ENCODE data around the gene CHN1. TPM values are rescaled to one million over a fixed set of nuclear protein-coding genes. Genes with fewer than 3 reads are reported as not detected.
A peak's percentile ranks its signal among the peaks of the same experiment; 100 is the strongest.

Gene CHN1
- total RNA-seq, 1 donor = 2.3 TPM

DNA sequence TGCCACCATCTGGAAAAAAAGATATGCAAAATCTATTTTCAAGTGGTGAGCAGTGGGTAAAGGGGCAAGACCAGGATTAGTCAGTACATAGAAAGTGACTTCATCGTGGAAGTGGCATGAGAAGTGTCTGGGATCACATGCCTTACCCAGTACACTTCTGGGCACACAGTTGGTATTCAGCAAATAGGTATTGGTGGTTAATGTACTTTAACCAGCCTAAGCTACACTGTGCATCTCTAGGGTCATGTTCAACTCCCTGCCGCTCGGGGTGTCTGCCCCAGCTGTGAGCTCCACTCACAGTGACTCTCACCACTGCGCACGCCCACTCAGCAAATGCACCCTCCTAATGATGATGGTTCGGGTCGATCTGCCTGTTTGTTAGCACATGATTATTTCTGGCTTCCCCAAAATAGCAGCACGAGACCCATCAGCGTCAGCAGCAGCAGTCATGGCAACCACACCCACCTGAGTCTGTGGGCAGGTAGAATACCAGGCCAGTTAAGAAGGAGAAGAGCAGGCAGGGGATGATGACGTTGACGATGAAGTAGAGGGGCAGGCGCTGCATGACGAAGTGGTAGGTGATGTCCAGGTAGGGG, 252.0 kb downstream of the CHN1 start:
- H3K4me3 ChIP-seq (ENCODE audit: low read depth, low read length) = no peak overlapping the region
- TF ChIP-seq, protein P1, sequence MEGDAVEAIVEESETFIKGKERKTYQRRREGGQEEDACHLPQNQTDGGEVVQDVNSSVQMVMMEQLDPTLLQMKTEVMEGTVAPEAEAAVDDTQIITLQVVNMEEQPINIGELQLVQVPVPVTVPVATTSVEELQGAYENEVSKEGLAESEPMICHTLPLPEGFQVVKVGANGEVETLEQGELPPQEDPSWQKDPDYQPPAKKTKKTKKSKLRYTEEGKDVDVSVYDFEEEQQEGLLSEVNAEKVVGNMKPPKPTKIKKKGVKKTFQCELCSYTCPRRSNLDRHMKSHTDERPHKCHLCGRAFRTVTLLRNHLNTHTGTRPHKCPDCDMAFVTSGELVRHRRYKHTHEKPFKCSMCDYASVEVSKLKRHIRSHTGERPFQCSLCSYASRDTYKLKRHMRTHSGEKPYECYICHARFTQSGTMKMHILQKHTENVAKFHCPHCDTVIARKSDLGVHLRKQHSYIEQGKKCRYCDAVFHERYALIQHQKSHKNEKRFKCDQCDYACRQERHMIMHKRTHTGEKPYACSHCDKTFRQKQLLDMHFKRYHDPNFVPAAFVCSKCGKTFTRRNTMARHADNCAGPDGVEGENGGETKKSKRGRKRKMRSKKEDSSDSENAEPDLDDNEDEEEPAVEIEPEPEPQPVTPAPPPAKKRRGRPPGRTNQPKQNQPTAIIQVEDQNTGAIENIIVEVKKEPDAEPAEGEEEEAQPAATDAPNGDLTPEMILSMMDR (IDR thresholded peaks at IDR 0.05; ENCODE audit: insufficient read depth, low read length) = no peak
- DNase-seq (ENCODE audit: low read depth) = no peak

DNA sequence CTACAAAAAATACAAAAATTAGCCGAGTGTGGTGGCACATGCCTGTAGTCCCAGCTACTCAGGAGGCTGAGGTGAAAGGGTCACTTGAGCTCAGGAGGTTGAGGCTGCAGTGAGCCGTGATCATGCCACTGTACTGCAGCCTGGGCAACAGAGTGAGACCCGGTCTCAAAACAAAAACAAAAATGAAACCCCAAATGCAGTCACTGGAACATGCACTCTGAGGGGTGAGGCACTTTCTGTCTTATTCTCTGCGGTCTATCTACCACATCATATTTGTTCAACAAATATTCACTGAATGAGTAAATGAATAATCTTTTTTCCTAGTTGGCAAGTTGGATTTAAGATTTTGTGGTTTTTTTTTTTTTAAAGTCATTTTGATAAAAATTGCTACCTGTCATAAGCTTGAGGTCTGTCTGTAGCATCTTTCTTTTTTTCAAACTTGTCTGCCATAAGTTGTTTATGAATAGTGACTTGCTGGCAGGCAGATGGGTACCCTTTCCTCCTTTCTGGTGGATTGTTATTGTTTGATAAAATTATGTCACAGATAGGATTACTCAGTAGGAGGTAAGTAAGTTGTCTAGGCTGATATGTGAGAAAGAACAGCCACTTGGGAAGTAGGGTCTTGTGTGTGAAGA, 252.7 kb downstream of the CHN1 start:
- no peak overlapping the region for H3K4me3 ChIP-seq (ENCODE audit: low read depth, low read length)
- DNase-seq (ENCODE audit: low read depth) = peak; percentile 7
- TF ChIP-seq, protein P1 (IDR thresholded peaks at IDR 0.05; ENCODE audit: insufficient read depth, low read length) = no peak

DNA sequence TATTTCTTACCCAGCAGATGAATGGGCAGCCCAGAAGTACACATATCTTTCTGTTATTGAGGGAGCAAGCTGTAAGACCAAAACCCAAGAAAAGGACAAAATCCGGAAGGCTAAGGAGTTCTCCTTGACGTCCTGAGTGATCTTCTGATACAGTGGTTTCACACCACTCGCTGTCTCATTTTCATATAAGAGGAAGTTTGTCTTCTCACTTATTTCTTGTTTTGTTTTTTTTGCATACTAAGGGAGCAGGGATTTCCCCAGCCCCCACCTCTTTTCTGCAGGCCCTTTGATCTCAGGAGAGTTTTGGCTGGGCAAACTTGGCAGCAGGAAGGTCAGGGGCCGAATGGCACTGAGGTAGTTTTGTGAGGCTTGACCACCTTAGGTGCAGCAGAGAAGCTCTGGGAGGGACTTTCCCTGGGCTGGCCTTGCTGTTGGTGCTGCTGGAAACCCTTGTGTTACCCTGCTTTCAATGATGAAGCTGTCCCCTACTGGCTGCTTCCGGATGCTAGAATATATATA, 254.2 kb downstream of the CHN1 start:
- H3K4me3 ChIP-seq (ENCODE audit: low read depth, low read length) = no peak overlapping the region
- DNase-seq (ENCODE audit: low read depth) = no peak
- TF ChIP-seq, protein P1 (IDR thresholded peaks at IDR 0.05; ENCODE audit: insufficient read depth, low read length) = no peak

DNA sequence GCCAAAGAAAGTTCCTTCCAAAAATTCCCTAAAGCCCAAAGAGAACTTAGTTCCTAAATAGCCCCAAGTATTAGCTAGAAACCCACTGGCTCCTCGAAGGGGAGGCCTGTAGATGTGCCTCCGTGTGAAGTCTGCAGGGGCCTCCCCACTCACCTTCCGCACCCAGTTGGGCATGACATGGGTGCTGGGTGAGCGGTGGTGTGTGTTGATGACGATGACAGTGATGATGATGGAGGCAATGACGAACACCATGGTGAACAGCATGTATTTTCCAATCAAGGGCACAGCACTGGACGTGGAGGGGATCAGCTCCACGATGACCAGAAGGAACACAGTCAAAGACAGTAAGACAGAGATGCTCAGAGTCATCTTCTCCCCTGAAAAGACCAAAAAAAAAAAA, 255.4 kb downstream of the CHN1 start:
- TF ChIP-seq, protein P1 (IDR thresholded peaks at IDR 0.05; ENCODE audit: insufficient read depth, low read length) = no peak
- no peak for DNase-seq (ENCODE audit: low read depth)
- no peak overlapping the region for H3K4me3 ChIP-seq (ENCODE audit: low read depth, low read length)

DNA sequence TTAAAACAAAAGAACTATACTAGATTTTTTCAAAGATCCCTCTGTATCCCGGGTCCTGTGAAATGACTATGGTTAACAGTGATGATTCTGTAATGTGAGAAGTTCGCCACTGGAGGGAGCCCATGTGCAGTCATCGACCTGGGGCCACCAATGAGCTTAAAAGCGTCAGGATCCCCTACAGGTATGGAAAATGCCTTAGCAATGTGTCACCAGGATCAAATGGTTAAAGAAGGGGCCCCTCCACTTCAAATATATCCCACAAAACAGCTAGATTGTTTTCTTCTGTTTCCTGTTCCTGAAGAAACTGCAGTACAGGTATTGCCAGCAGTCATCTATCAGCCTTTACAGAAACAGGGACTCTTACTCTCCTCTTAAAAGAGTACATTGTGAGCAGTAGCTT, 256.2 kb downstream of the CHN1 start:
- DNase-seq (ENCODE audit: low read depth) = peak; percentile 51
- no peak overlapping the region for H3K4me3 ChIP-seq (ENCODE audit: low read depth, low read length)
- TF ChIP-seq, protein P1 (IDR thresholded peaks at IDR 0.05; ENCODE audit: insufficient read depth, low read length) = peak; percentile 80

Small RNA genes lying within 50 kb of the gene (small RNA-seq; reads per million reads assigned to genes)
- gene RNU6-1290P (not detected), gene RNU6-763P (not detected)

Other genes starting within 250 kb of the CHN1 start
- gene CHRNA1, start 240.9 kb downstream of the CHN1 start, total RNA-seq (ENCODE audit: low replicate concordance) = not detected in 2 replicates
- gene ATF2, start 162.8 kb upstream of the CHN1 start, total RNA-seq (ENCODE audit: low replicate concordance) = 68.1 and 98.2 TPM in 2 replicates
- 61.2 and 168 TPM in 2 replicates for gene ATP5MC3, start 176.3 kb upstream of the CHN1 start, total RNA-seq (ENCODE audit: low replicate concordance)